Activated T-helper 2 cell treated with anti-CD3 and anti-CD28 coated beads, Interferon-gamma antibody, Interleukin-2, Interleukin-4, amounts not matched to agents 10 μg/mL and 5 μg/mL and 100 μg/mL, durations not matched to agents 14 hours and 24 hours and 36 hours (primary cell): ENCODE measurements around the gene COPZ1. TPM values are rescaled to one million over a fixed set of nuclear protein-coding genes. Genes with fewer than 3 reads are reported as not detected.
"Not testable (repeated sequence)": the region's sequence is repeated elsewhere in the genome, so short reads cannot be mapped to it uniquely, and the experiment has no call there.

Experiments
- DNase-seq: peaks from one replicate; pipeline ENCODE4 v3.0.0; 2021; ENCODE audit warnings: low spot score
- H3K27ac Mint-ChIP-seq: one replicate; pipeline ENCODE4 v1.8.0; 2021; ENCODE audit warnings: mixed read lengths
- H3K27me3 Mint-ChIP-seq: one replicate; pipeline ENCODE4 v1.8.0; 2021; ENCODE audit warnings: low read depth, mixed read lengths
- H3K36me3 Mint-ChIP-seq: one replicate; pipeline ENCODE4 v1.8.0; 2021; ENCODE audit warnings: low read depth, mixed read lengths
- H3K4me1 Mint-ChIP-seq: one replicate; pipeline ENCODE4 v1.8.0; 2021; ENCODE audit warnings: low read depth, mixed read lengths
- H3K4me3 Mint-ChIP-seq: one replicate; pipeline ENCODE4 v1.8.0; 2021; ENCODE audit warnings: low read depth, mild to moderate bottlenecking, moderate library complexity, mixed read lengths
- H3K9me3 Mint-ChIP-seq: one replicate; pipeline ENCODE4 v1.8.0; 2021; ENCODE audit warnings: mixed read lengths
- intact Hi-C: fragments of 100-400 bp; cut with micrococcal nuclease; formaldehyde crosslinking; loops from one replicate; pipeline ENCODE4 v1.15.1; 2023
- total RNA-seq: library from RNA; stranded (reverse); gene quantifications from 2 replicates; pipeline ENCODE4 v1.2.3, GENCODE V29; 2022

COPZ1 gene
- total RNA-seq, 1 donor from 2014 or later = 109 TPM

DNA sequence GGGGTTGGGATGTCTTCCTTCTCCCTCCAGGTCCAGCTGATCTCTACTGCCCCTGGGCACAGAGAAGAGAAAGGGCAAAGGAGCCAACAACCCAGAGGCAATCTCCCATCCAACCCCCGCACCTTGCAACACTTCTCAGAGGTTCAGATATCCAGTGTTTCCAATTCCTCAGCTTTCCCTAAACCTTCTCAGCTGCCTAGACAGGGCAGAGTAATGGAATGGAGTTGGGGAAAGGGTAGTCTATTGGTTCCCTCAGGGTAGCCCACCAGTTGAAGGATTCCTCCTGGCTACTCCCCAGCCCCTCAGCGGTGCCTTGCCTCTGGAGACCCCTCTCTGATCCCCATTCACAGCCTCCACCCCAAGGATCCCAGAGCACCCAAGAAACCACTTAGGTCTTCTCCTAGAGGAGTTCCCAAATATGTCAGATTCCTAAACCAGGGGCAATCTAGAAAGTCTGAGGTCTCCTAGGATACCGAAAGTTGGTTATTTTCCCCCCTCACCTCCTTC, 24.7 kb upstream of the COPZ1 start:
- no peak overlapping the region for H3K27ac Mint-ChIP-seq
- H3K36me3 Mint-ChIP-seq = no peaks in the 10 kb centered on the region
- no peak overlapping the region for H3K4me3 Mint-ChIP-seq
- no peaks in the 10 kb centered on the region for H3K9me3 Mint-ChIP-seq
- no peak for DNase-seq
- peaks cover 67% of the 10 kb centered on the region for H3K27me3 Mint-ChIP-seq
- intact Hi-C loops = no loop called here
- peaks cover 18% of the 10 kb centered on the region for H3K4me1 Mint-ChIP-seq

DNA sequence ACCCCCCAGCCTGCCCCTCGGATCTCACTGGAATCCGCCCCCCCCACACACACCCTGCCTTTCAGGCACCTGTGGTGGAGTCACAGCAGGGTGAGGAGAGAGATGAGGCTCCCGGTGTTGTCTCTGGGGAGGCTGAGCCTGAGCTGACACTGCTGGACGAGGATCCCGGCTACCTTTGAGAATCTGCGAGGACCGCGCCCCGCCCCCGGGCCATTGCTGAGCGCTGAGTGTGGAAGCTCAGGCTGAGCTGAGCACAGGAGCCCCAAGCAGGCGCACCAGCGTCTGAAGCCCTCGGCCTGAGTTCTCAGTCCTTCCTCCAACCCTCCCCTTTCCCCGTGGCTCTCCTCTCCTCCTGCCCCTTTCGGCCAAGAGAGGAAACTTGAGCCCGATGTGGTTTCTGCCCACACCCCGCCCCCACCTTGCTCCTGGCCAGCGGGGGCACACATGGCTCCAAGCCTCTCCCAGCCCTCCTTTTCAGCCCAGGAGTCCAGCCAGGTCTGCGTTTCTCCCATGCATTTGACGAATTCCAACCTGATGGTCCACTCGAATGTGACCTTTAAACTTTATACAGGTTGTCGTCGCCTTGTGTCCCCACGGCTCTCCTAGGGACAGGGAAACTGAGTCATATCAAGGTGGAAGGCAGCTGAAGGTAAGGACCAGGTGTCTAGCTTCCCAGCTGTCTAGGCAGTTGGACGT, 24.1 kb upstream of the COPZ1 start, which contains the start of gene NFE2:
Gene NFE2, minus strand, starts transcription at position 284 of the 696 bp plus-strand sequence. CDS start 5,767 bp downstream, outside the sequence.
- H3K4me1 Mint-ChIP-seq = peaks cover 18% of the 10 kb centered on the region
- no peaks in the 10 kb centered on the region for H3K36me3 Mint-ChIP-seq
- no peak for DNase-seq
- peaks cover 67% of the 10 kb centered on the region for H3K27me3 Mint-ChIP-seq
- H3K9me3 Mint-ChIP-seq = no peaks in the 10 kb centered on the region
- no peak within 1 kb of the TSS for H3K27ac Mint-ChIP-seq
- intact Hi-C loops = no loop called here
- no peak within 1 kb of the TSS for H3K4me3 Mint-ChIP-seq

DNA sequence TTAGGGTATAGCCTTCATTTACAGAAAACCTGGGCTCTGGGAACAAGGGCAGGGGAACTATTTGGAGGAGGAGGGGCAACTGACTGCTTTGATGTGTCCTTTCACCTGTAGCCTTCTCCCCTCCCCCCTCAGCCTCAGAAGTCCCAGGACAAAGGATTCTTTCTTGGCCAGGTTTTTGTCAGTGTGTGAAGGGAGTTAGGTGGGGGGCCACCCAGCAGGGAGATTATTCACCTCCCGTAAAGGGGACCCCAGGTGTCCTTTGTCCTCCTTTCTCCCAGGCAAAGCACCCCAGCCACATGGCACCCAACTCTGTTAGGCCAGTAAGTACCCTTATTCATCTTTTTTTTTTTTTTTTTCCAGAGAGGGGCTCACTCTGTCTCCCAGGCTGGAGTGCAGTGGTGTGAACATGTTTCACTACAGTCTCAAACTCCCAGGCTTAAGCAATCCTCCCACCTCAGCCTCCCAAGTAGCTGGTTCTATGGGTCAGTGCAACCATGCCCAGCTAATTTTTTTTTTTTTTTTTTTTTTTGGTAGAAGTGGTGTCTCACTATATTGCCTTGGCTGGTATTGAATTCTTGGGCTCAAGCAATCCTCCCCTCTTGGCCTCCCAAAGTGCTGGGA, 23.4 kb upstream of the COPZ1 start:
- intact Hi-C loops = no loop called here
- DNase-seq = no peak
- no peak overlapping the region for H3K27ac Mint-ChIP-seq
- H3K4me1 Mint-ChIP-seq = peaks cover 18% of the 10 kb centered on the region
- H3K36me3 Mint-ChIP-seq = no peaks in the 10 kb centered on the region
- H3K9me3 Mint-ChIP-seq = no peaks in the 10 kb centered on the region
- peaks cover 65% of the 10 kb centered on the region for H3K27me3 Mint-ChIP-seq
- no peak overlapping the region for H3K4me3 Mint-ChIP-seq

DNA sequence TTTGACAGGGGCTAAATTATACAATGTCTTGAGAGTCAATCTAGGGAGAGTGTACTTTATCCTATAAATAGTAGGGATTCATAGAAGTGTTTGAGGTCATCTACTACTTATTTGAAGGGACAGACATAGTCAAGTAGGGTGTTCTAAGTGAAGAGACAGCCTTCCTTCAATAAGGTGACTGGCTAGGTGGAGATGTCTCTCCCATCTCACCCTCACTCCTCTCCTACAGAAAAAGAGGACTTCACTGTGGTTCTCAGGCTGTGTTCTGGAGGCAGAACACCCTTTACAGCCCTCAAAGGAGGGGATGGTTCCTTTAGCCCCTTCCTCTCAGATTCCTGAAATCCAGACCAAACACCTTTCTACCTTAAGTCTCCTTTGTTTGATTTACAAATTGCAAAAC, 21.3 kb upstream of the COPZ1 start:
- no peaks in the 10 kb centered on the region for H3K9me3 Mint-ChIP-seq
- H3K27ac Mint-ChIP-seq = no peak overlapping the region
- intact Hi-C loops = no loop called here
- no peak for DNase-seq
- H3K4me3 Mint-ChIP-seq = no peak overlapping the region
- H3K36me3 Mint-ChIP-seq = no peaks in the 10 kb centered on the region
- peaks cover 19% of the 10 kb centered on the region for H3K4me1 Mint-ChIP-seq
- H3K27me3 Mint-ChIP-seq = peaks cover 55% of the 10 kb centered on the region

DNA sequence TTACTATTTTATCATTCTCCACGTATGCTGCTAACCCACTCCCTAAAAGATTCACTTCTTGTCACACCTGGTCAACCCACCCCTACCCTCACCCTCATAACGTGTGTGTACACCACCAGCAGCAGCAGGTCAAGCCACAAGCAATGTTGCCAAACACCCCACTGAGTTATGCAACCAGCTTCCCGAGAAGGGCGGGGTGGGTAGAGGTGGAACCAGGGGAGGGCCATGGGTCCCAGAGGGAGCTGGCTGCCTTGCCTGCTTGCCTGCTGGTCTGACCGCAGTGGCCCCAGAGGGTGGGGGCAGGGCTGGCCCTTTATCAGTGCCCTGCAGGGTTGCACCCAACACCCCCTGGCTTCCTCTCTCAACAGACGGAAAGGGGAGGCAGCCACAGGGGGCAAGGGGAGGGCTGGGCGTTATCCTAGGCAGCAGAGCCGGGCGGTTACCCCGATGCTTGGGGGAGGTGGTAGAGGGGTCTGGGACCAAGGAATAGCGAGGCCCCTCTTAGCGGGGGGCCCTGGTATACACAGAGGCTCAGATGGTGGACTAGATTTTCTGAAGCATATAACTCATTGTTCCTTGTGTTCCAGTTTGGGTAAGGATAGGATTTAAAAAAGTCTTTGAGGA, 20.6 kb upstream of the COPZ1 start:
- intact Hi-C loops = no loop called here
- H3K4me1 Mint-ChIP-seq = peaks cover 19% of the 10 kb centered on the region
- H3K9me3 Mint-ChIP-seq = no peaks in the 10 kb centered on the region
- H3K27me3 Mint-ChIP-seq = peaks cover 50% of the 10 kb centered on the region
- DNase-seq = no peak
- H3K36me3 Mint-ChIP-seq = no peaks in the 10 kb centered on the region
- no peak overlapping the region for H3K27ac Mint-ChIP-seq
- H3K4me3 Mint-ChIP-seq = no peak overlapping the region

DNA sequence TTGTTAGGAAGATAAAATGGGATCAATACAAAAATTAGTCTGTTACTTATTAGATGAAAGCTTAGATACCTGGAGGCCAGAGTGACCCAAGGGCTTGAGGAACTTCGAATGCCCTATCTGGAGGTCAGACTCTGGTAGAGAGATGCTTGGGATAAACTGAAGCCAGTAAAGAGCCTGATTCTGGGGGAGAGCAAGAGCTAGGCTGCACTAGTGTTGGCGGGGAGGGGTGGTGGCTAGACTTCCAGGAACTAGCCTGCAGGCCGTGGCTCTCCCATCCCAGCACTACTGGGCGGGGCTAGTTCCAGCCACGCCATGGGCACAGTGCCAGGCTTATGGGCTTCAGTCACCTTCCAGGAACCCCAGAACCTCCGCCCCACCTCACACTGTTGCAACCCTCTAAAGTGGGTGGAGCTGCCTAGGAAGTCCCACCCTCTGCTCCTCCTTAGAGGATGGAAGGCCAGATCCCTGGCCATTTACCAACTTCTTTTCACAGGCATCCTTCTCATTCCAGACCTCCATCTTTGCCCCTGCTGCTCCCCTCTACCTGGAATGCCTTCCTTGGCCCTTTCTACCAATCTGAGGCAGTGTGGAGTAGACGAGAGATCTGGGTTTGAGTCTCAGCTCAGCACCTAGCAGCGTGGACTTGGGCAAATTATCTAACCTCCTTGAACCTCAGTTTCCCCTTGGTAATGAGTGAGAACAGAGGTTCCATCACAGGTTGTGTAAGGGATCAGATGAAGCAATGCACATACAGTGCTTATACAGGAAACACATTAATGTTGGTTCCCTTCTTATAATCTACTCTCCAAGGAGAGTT, 17.8 kb upstream of the COPZ1 start:
- intact Hi-C loops = no loop called here
- H3K27me3 Mint-ChIP-seq = peaks cover 26% of the 10 kb centered on the region
- H3K9me3 Mint-ChIP-seq = no peaks in the 10 kb centered on the region
- no peak for DNase-seq
- no peaks in the 10 kb centered on the region for H3K36me3 Mint-ChIP-seq
- peaks cover 17% of the 10 kb centered on the region for H3K4me1 Mint-ChIP-seq
- no peak overlapping the region for H3K27ac Mint-ChIP-seq
- H3K4me3 Mint-ChIP-seq = no peak overlapping the region

DNA sequence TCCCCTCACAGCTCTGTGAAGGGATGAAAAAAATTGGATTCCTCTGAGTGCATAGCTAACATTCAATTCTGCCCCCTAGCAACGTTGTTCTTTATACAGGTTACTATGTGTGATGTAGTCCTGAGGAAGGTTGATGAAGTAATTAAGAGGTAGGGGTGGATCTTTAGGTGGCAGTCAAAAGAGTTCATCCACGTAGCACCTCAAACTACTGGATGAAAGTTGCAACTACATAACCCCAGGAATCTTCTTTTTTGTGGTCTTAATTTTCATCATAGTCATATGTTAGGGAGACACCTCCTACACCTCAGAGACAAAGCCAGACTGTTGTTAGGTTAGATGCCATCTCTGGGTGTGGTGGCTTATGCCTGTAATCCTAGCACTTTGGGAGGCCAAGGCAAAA, 13.9 kb upstream of the COPZ1 start:
- Mint-ChIP-seq H3K4me3 (no peak overlapping the region), H3K36me3 (no peaks in the 10 kb centered on the region), H3K4me1 (peaks cover 5% of the 10 kb centered on the region), H3K27ac (no peak overlapping the region), H3K9me3 (no peaks in the 10 kb centered on the region), H3K27me3 (peaks cover 4% of the 10 kb centered on the region)
- DNase-seq = no peak
- intact Hi-C loops = no loop called here

DNA sequence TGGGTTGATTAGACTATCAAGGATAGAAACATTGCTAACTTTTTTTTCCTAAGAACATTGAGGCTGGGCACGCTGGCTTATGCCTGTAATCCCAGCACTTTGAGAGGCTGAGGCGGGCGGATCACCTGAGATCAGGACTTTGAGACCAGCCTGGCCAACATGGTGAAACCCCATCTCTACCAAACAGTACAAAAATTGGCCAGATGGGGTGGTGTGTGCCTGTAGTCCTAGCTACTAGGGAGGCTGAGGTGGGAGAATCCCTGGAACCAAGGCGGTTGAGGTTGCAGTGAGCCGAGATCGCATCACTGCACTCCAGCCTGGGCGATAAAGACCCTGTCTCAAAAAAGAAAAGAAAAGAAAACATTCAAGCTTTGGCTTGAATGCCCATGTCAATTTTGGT, 12.6 kb upstream of the COPZ1 start:
- H3K4me3 Mint-ChIP-seq, H3K4me1 Mint-ChIP-seq, H3K36me3 Mint-ChIP-seq, DNase-seq, intact Hi-C loops, H3K27ac Mint-ChIP-seq, H3K9me3 Mint-ChIP-seq, H3K27me3 Mint-ChIP-seq: not testable (repeated sequence)

DNA sequence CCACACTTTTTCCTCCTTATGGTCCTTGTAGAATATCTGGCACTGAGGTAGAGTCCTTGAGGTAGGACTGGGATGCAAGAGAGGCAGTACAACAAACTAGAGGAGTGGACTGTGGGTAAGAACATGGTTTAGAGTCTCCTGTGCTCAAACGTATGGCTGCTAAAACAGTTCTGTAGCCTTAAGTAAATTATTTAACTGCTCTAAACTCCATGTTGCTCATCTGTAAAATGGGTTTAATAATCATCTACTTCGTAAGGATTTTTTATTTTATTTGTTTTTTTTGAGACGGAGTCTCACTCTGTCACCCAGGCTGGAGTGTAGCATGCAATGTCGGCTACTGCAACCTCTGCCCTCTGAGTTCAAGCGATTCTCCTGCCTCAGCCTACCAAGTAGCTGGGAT, 3.6 kb upstream of the COPZ1 start:
- Mint-ChIP-seq H3K27me3 (peaks cover 3% of the 10 kb centered on the region), H3K36me3 (peaks cover 5% of the 10 kb centered on the region), H3K9me3 (no peaks in the 10 kb centered on the region), H3K4me3 (no peak overlapping the region), H3K27ac (no peak overlapping the region), H3K4me1 (peaks cover 7% of the 10 kb centered on the region)
- no peak for DNase-seq
- intact Hi-C loops = no loop called here

DNA sequence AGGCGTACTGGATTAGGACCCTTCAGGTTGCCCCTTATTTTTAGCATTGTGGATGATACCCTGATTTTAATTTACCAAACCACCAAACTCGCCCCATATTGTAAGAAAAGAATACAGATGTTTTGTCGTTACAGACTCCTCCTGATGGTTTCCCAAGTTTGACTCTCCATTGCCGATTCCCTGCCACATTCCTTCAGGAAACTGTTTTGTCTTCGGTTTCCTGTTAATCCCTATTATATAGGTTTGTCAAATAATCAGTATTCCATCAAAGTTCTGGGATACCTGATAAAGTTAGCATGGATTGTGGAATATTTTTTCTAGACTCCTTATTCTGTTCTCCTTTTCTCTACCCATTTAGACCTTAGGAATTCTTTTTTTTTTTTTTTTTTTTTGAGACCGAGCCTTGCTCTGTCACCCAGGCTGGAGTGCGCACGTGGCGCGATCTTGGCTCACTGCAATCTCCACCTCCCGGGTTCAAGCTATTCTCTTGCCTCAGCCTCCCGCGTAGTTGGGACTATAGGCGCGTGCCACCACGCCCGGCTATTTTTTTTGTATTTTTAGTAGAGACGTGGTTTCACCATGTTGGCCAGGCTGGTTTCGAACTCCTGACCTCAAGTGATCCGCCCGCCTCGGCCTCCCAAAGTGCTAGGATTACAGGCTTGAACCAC, 645 bp downstream of the COPZ1 start:
- DNase-seq, H3K9me3 Mint-ChIP-seq, H3K27me3 Mint-ChIP-seq: not testable (repeated sequence)
- Mint-ChIP-seq H3K36me3 (peaks cover 18% of the 10 kb centered on the region), H3K4me1 (peaks cover 28% of the 10 kb centered on the region), H3K4me3 (peak overlapping the region; percentile 100), H3K27ac (peak overlapping the region; percentile 97)
- intact Hi-C loops = loop anchor here (1.0 to 2.0 kb wide), 3 partner anchors 31 to 39 kb away; partner anchors contain the start of gene GPR84

DNA sequence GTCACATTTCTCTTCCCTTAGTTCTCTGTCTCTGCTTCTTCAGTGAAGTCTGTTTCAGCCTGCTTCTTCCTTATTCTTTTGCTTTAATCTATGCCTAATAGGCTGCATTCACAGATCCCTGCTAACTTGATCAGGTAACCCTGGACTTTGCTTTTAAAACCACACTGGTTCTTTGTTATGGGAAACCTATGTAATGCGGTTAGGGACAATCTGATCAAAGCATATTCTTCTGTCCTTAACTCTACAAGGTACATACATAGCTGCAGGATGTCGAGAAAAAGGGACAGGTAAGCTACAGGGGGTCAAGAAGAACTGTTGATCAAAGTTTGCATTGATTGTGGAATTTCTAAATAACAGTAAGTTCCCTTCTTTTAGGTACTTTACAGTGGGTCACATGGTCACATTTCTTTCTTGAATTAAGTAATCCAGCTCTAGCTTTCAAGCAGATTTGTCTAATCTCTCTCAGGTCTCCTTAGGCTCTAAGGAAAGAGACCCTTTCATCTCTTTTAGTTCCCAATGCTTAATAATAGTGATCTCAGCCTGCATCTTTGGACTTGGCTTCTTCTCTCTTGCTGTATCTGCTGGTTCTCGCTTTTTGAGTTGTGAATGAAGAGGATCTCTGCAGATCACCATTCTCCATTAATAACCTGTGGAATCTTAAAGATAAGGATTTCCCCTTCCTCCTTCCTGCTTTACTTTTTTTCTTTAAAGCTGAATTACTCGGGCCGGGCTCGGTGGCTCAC, 3.8 kb downstream of the COPZ1 start:
- intact Hi-C loops = no loop called here
- H3K4me3 Mint-ChIP-seq = peak overlapping the region; percentile 35
- peaks cover 43% of the 10 kb centered on the region for H3K4me1 Mint-ChIP-seq

More for the DNA sequence above, 3.8 kb downstream of the COPZ1 start:
- H3K9me3 Mint-ChIP-seq = no peaks in the 10 kb centered on the region
- DNase-seq = no peak
- H3K27ac Mint-ChIP-seq = peak overlapping the region; percentile 14
- H3K27me3 Mint-ChIP-seq = no peaks in the 10 kb centered on the region
- peaks cover 30% of the 10 kb centered on the region for H3K36me3 Mint-ChIP-seq
